H1 (cell line): ENCODE measurements around the gene GPC1. TPM values are rescaled to one million over a fixed set of nuclear protein-coding genes. Genes with fewer than 3 reads are reported as not detected.

Experiments
- CTCF ChIA-PET: fragments of 300-600 bp; sonication (Branson Sonifier 250); formaldehyde crosslinking; loops from one replicate; lab custom pipeline; 2021; ENCODE audit not compliant: partially characterized antibody; lab: Charles Lee
- POLR2A ChIA-PET: fragments of 300-600 bp; sonication (Branson Sonifier 250); formaldehyde crosslinking; loops from one replicate; lab custom pipeline; 2021; ENCODE audit warnings: inconsistent platforms; ENCODE audit not compliant: partially characterized antibody; lab: Charles Lee
- DNase-seq, 2 experiments: peaks; one replicate each; pipeline versions ENCODE4 v3.0.0 to v3.0.0-alpha.2; 2010 to 2022; ENCODE audit warnings: low spot score in 2 of 2, low read depth in 1 of 2, mixed read lengths in 1 of 2
- FAIRE-seq: peaks from 2 replicates; lab custom pipeline; 2011; peaks lifted over from hg19 to GRCh38; lab: Jason Lieb, UNC
- H2AFZ ChIP-seq: 2 replicates; pipeline ENCODE4 v1.8.1; 2012; ENCODE audit warnings: low read length, inconsistent platforms
- H2AK5ac ChIP-seq: 2 replicates; pipeline ENCODE4 v1.6.1; 2013; ENCODE audit warnings: low read depth, low read length
- H2BK120ac ChIP-seq: replicated peaks from 2 replicates; pipeline ENCODE3; 2013; ENCODE audit warnings: low read depth, low read length, inconsistent platforms
- H2BK12ac ChIP-seq: 2 replicates; pipeline ENCODE4 v1.6.1; 2013; ENCODE audit warnings: low read depth, low read length
- H2BK15ac ChIP-seq: 2 replicates; pipeline ENCODE4 v1.6.1; 2013; ENCODE audit warnings: low read length
- H2BK20ac ChIP-seq: 2 replicates; pipeline ENCODE4 v1.6.1; 2013; ENCODE audit warnings: low read length
- H2BK5ac ChIP-seq: 2 replicates; pipeline ENCODE4 v1.6.1; 2013; ENCODE audit warnings: low read depth, low read length
- H3K14ac ChIP-seq: 2 replicates; pipeline ENCODE4 v1.6.1; 2013; ENCODE audit warnings: inconsistent platforms; ENCODE audit not compliant: insufficient read length
- H3K18ac ChIP-seq: 2 replicates; pipeline ENCODE4 v1.6.1; 2013; ENCODE audit warnings: low read length; ENCODE audit errors: extremely low read depth
- H3K23ac ChIP-seq: 2 replicates; pipeline ENCODE4 v1.6.1; 2013; ENCODE audit warnings: inconsistent platforms; ENCODE audit not compliant: insufficient read length
- H3K23me2 ChIP-seq: 2 replicates; pipeline ENCODE4 v1.6.1; 2013; ENCODE audit warnings: low read depth, low read length
- H3K27ac ChIP-seq: 2 replicates; pipeline ENCODE4 v1.6.1; 2011; ENCODE audit warnings: low read depth, low read length, inconsistent platforms
- H3K27me3 ChIP-seq, 4 experiments: replicated peaks in 1 of 4; 1 replicate in 1 of 4; 2 replicates in 3 of 4; pipeline versions ENCODE4 v1.6.1 to v1.8.1; 2011 to 2013; ENCODE audit warnings: low read length in 3 of 4, mild to moderate bottlenecking in 3 of 4, inconsistent platforms in 2 of 4, mixed read lengths in 2 of 4, moderate library complexity in 1 of 4; ENCODE audit not compliant: control insufficient read depth in 3 of 4, insufficient read depth in 3 of 4; ENCODE audit errors: extremely low read depth in 1 of 4
- H3K36me3 ChIP-seq, 4 experiments: 2 replicates each; pipeline versions ENCODE4 v1.6.1 to v1.8.1; 2011 to 2013; ENCODE audit warnings: mild to moderate bottlenecking in 4 of 4, low read length in 3 of 4, moderate library complexity in 2 of 4, control low read depth in 1 of 4, inconsistent platforms in 1 of 4; ENCODE audit not compliant: insufficient read depth in 4 of 4, control insufficient read depth in 2 of 4
- H3K4ac ChIP-seq: replicated peaks from 2 replicates; pipeline ENCODE3; 2013; ENCODE audit warnings: low read length, low read depth, mixed read lengths, inconsistent platforms; ENCODE audit not compliant: insufficient read length
- H3K4me1 ChIP-seq, 4 experiments: replicated peaks in 1 of 4; 1 replicate in 1 of 4; 2 replicates in 3 of 4; pipeline versions ENCODE4 v1.6.1 to v1.8.1; 2011 to 2013; ENCODE audit warnings: low read length in 3 of 4, inconsistent platforms in 2 of 4, mixed read lengths in 1 of 4; ENCODE audit not compliant: insufficient read depth in 4 of 4, control insufficient read depth in 3 of 4
- H3K4me2 ChIP-seq, 2 experiments: 2 replicates each; pipeline versions ENCODE4 v1.6.1 to v1.8.1; 2011 to 2013; ENCODE audit warnings: low read depth in 2 of 2, low read length in 2 of 2, control low read depth in 1 of 2, inconsistent platforms in 1 of 2, mild to moderate bottlenecking in 1 of 2; ENCODE audit not compliant: insufficient read depth in 1 of 2
- H3K4me3 ChIP-seq, 4 experiments: fragments of 200-600, 300-600 bp in 1 of 4; sonication (generic), shearing (Covaris generic), sonication (Bioruptor Twin) in 1 of 4; 2 replicates each; pipeline versions ENCODE4 v1.5.1 to v1.8.1; 2011 to 2016; ENCODE audit warnings: low read length in 4 of 4, low read depth in 3 of 4, control low read depth in 2 of 4, inconsistent platforms in 2 of 4, mild to moderate bottlenecking in 2 of 4, mixed read lengths in 1 of 4, moderate library complexity in 1 of 4; ENCODE audit not compliant: insufficient read depth in 2 of 4; ENCODE audit errors: extremely low read depth in 1 of 4
- H3K56ac ChIP-seq: replicated peaks from 2 replicates; pipeline ENCODE3; 2013; ENCODE audit warnings: low read depth, mild to moderate bottlenecking, mixed read lengths, low read length, inconsistent platforms; ENCODE audit not compliant: insufficient read length
- H3K79me1 ChIP-seq: 2 replicates; pipeline ENCODE4 v1.6.1; 2013; ENCODE audit warnings: low read depth, low read length, control low read depth
- H3K79me2 ChIP-seq, 2 experiments: 2 replicates each; pipeline versions ENCODE4 v1.6.1 to v1.8.1; 2012 to 2013; ENCODE audit warnings: low read length in 2 of 2, mild to moderate bottlenecking in 2 of 2, inconsistent platforms in 1 of 2; ENCODE audit not compliant: insufficient read depth in 2 of 2, control insufficient read depth in 1 of 2
- H3K9ac ChIP-seq, 4 experiments: replicated peaks in 1 of 4; 1 replicate in 1 of 4; 2 replicates in 3 of 4; pipeline versions ENCODE4 v1.6.1 to v1.8.1; 2011 to 2013; ENCODE audit warnings: low read depth in 3 of 4, low read length in 3 of 4, control low read depth in 2 of 4, mild to moderate bottlenecking in 2 of 4, moderate library complexity in 2 of 4, inconsistent platforms in 1 of 4; ENCODE audit errors: extremely low read depth in 1 of 4
- H3K9me3 ChIP-seq, 2 experiments: 2 replicates each; pipeline versions ENCODE4 v1.6.1 to v1.8.1; 2012 to 2013; ENCODE audit warnings: mild to moderate bottlenecking in 2 of 2, moderate library complexity in 2 of 2, control low read depth in 1 of 2, inconsistent platforms in 1 of 2, low read depth in 1 of 2, low read length in 1 of 2, mixed read lengths in 1 of 2; ENCODE audit not compliant: insufficient read depth in 2 of 2
- H4K20me1 ChIP-seq, 2 experiments: replicated peaks in 1 of 2; 2 replicates each; pipeline versions ENCODE3 to v1.8.1; 2011 to 2013; ENCODE audit warnings: inconsistent platforms in 2 of 2, low read length in 2 of 2, mild to moderate bottlenecking in 1 of 2; ENCODE audit not compliant: insufficient read depth in 2 of 2, control insufficient read depth in 1 of 2
- H4K5ac ChIP-seq: 2 replicates; pipeline ENCODE4 v1.6.1; 2013; ENCODE audit warnings: low read length, low read depth, mixed read lengths, inconsistent platforms; ENCODE audit not compliant: insufficient read length
- H4K8ac ChIP-seq: 2 replicates; pipeline ENCODE4 v1.8.0; 2013; ENCODE audit warnings: mild to moderate bottlenecking, moderate library complexity, low read length, inconsistent platforms; ENCODE audit not compliant: insufficient read depth; ENCODE audit errors: extremely low read depth
- H4K91ac ChIP-seq: replicated peaks from 2 replicates; pipeline ENCODE3; 2013; ENCODE audit warnings: low read length, mixed read lengths, inconsistent platforms; ENCODE audit not compliant: insufficient read length
- BCL11A ChIP-seq, 2 experiments: IDR thresholded peaks; one replicate each; pipeline ENCODE4 v1.6.1; 2011; ENCODE audit warnings: low read depth in 2 of 2, low read length in 2 of 2, mild to moderate bottlenecking in 2 of 2
- CBX5 ChIP-seq: fragments of 300-800, 300-1000 bp; sonication (generic); IDR thresholded peaks from 2 replicates; pipeline ENCODE4 v1.7.1; 2016; ENCODE audit warnings: antibody characterized with exemption, low read length, low read depth
- CEBPB ChIP-seq: IDR thresholded peaks from 2 replicates; pipeline ENCODE4 v1.6.1; 2012; ENCODE audit warnings: low read depth, low read length
- HDAC6 ChIP-seq: IDR thresholded peaks from one replicate; pipeline ENCODE4 v1.7.1; 2012; ENCODE audit warnings: low read depth, mild to moderate bottlenecking, inconsistent platforms, low read length, moderate library complexity
- POLR2A ChIP-seq, 2 experiments: IDR thresholded peaks; 1 replicate in 1 of 2; 2 replicates in 1 of 2; pipeline ENCODE4 v1.6.1; 2011; ENCODE audit warnings: low read depth in 2 of 2, low read length in 2 of 2, mild to moderate bottlenecking in 2 of 2; ENCODE audit errors: control extremely low read depth in 1 of 2
- RFX5 ChIP-seq: IDR thresholded peaks from 2 replicates; pipeline ENCODE4 v1.6.1; 2011; ENCODE audit warnings: low read depth, low read length, improper control_type of control experiment, borderline replicate concordance
- SAP30 ChIP-seq: fragments of 300-600 bp; sonication (generic); IDR thresholded peaks from 2 replicates; pipeline ENCODE4 v1.7.1; 2012; ENCODE audit warnings: low read length, moderate library complexity, mild to moderate bottlenecking, inconsistent platforms; ENCODE audit not compliant: insufficient read depth, insufficient replicate concordance
- TAF7 ChIP-seq: optimal IDR thresholded peaks from 2 replicates; pipeline ENCODE3; 2011; ENCODE audit warnings: low read depth, mild to moderate bottlenecking, inconsistent platforms, low read length, moderate library complexity, borderline replicate concordance
- WGBS, 2 experiments: shearing (Covaris generic) in 1 of 2; methylation state at CpG; one replicate each; pipeline versions ENCODE4 v1.1.6 to v1.1.7; 2013 to 2015; ENCODE audit warnings: low lambda C conversion rate in 2 of 2, mixed read lengths in 2 of 2, inconsistent platforms in 1 of 2, low coverage in 1 of 2, missing lambda C conversion rate in 1 of 2; ENCODE audit not compliant: insufficient replicate concordance in 2 of 2, insufficient coverage in 1 of 2, insufficient read length in 1 of 2; ENCODE audit errors: extremely low coverage in 1 of 2, missing lambda C conversion rate in 1 of 2; 5-methylcytosine and 5-hydroxymethylcytosine counted together
- polyA plus RNA-seq, 7 experiments: library from polyadenylated mRNA; depleted of rRNA in 3 of 7; stranded (reverse) in 5 of 7; unstranded in 2 of 7; fragments of >200 nt in 5 of 7; fragments of 200-250 nt in 2 of 7; gene quantifications; 1 replicate in 5 of 7; 2 replicates in 1 of 7; 4 replicates in 1 of 7; pipeline versions ENCODE4 v1.2.1 to v1.2.3, GENCODE V29; 2011 to 2013; ENCODE audit warnings: missing spikeins in 2 of 7, mixed read lengths in 2 of 7
- total RNA-seq: library from RNA; stranded (reverse); fragmentation: NEBNext Ultra II Directional; extraction: Animal tissue kit (Norgen Biotek cat#: 25700); gene quantifications from 2 replicates; pipeline ENCODE4 v1.2.1, GENCODE V29; 2021
- TF ChIP-seq, protein P1 (sequence below), 3 experiments: IDR thresholded peaks; 1 replicate in 2 of 3; 2 replicates in 1 of 3; pipeline versions ENCODE4 v1.5.1 to v1.6.1; 2011; ENCODE audit warnings: low read length in 3 of 3, mild to moderate bottlenecking in 3 of 3, inconsistent platforms in 2 of 3, low read depth in 1 of 3, moderate library complexity in 1 of 3; ENCODE audit not compliant: insufficient read depth in 1 of 3; ENCODE audit errors: control extremely low read depth in 1 of 3

GPC1 gene
- total and polyA plus RNA-seq, 2 of the 8 experiments (the other 6 are each of a cell fraction or from before 2014, with no cell fraction given), result 21.9 to 28.3 TPM

DNA sequence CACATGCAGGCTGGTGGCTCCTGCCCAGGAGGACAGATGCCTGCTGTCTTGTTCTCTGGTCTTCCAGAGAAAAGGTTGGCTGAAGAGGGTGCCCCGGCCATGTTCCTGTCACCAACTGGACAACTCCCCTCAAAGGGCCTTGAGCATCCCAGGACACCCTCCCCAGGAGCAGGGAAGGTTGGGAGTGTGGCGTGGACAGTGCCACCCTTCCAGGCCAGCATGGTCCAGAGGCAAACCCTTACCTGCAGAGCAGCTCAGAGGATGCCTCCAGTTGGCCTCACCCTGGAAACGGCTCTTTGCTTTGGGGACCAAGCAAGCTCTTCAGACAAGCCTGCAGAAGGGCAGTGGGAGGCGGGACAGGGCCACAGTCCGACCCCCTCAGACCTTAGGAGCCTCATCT lies 4.9 kb upstream of the GPC1 start:
- no peak overlapping the region for H2AK5ac ChIP-seq
- no peak overlapping the region for H4K5ac ChIP-seq
- H3K79me1 ChIP-seq, result no peaks in the 10 kb centered on the region
- peaks cover 0 to 12% (median 0%) of the 10 kb centered on the region in 4 experiments; a peak in 3 of 7 replicates for H3K4me1 ChIP-seq
- H3K27ac ChIP-seq, result no peak overlapping the region
- H3K4me3 ChIP-seq, result no peak overlapping the region
- no peak overlapping the region for H3K9ac ChIP-seq
- H3K18ac ChIP-seq, result no peak overlapping the region; the same call in 1 of the 2 replicates
- POLR2A ChIA-PET, result no interaction called here
- H2BK5ac ChIP-seq, result no peak overlapping the region
- no peak overlapping the region for H2BK120ac ChIP-seq
- H4K91ac ChIP-seq, result no peak overlapping the region
- no peak overlapping the region for H3K4ac ChIP-seq
- DNase-seq (peak in 1 of 2 experiments; percentile 28), FAIRE-seq (no peak)
- no peaks in the 10 kb centered on the region for H4K20me1 ChIP-seq
- H2BK20ac ChIP-seq, result no peak overlapping the region
- no peak overlapping the region for H2BK12ac ChIP-seq
- no peak overlapping the region for H3K14ac ChIP-seq
- no peak overlapping the region for H2AFZ ChIP-seq
- no peak overlapping the region for H4K8ac ChIP-seq
- H3K23ac ChIP-seq, result no peak overlapping the region
- no peaks in the 10 kb centered on the region for H3K36me3 ChIP-seq
- no peaks in the 10 kb centered on the region for H3K79me2 ChIP-seq
- CTCF ChIA-PET, result no interaction called here
- H3K56ac ChIP-seq, result no peak overlapping the region
- peaks cover 0 to 23% (median 8%) of the 10 kb centered on the region in 4 experiments; a peak in 3 of 7 replicates for H3K27me3 ChIP-seq
- WGBS, 2 experiments, result 83% methylated on average over 4 of the region's 5 CpGs; no CpG with 5 or more reads in 1 of the 2 experiments
- peaks cover 3 to 6% of the 10 kb centered on the region in 2 experiments; a peak in 2 of 4 replicates for H3K9me3 ChIP-seq
- no peak overlapping the region for H2BK15ac ChIP-seq
- H3K4me2 ChIP-seq, result no peak overlapping the region
- peaks cover 5% of the 10 kb centered on the region; the same call in 1 of the 2 replicates for H3K23me2 ChIP-seq
- TF ChIP-seq, protein P1, sequence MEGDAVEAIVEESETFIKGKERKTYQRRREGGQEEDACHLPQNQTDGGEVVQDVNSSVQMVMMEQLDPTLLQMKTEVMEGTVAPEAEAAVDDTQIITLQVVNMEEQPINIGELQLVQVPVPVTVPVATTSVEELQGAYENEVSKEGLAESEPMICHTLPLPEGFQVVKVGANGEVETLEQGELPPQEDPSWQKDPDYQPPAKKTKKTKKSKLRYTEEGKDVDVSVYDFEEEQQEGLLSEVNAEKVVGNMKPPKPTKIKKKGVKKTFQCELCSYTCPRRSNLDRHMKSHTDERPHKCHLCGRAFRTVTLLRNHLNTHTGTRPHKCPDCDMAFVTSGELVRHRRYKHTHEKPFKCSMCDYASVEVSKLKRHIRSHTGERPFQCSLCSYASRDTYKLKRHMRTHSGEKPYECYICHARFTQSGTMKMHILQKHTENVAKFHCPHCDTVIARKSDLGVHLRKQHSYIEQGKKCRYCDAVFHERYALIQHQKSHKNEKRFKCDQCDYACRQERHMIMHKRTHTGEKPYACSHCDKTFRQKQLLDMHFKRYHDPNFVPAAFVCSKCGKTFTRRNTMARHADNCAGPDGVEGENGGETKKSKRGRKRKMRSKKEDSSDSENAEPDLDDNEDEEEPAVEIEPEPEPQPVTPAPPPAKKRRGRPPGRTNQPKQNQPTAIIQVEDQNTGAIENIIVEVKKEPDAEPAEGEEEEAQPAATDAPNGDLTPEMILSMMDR (IDR thresholded peaks at IDR 0.05; ENCODE audit: control extremely low read depth in 1 of 3, insufficient read depth in 1 of 3, low read depth in 1 of 3, low read length in 3 of 3), result no peak
- no peak for TF ChIP-seq SAP30
- TF ChIP-seq POLR2A (IDR thresholded peaks at IDR 0.05; ENCODE audit: control extremely low read depth in 1 of 2, low read depth in 2 of 2, low read length in 2 of 2), result no peak
- no peak for TF ChIP-seq TAF7
- no peak for TF ChIP-seq HDAC6
- TF ChIP-seq BCL11A (IDR thresholded peaks at IDR 0.05; ENCODE audit: low read depth in 2 of 2, low read length in 2 of 2), result no peak
- TF ChIP-seq RFX5, result no peak
- TF ChIP-seq CEBPB, result no peak
- no peak for TF ChIP-seq CBX5
